ENCODE data around the gene SLC25A12.

GRCh38 chr2:171741189-171741588 lies 152.9 kb downstream of the SLC25A12 start:
- TF ChIP-seq CTCF (IDR thresholded peaks at IDR 0.05) (no peak), POLR2A (IDR thresholded peaks at IDR 0.05) (no peak), POLR2AphosphoS5 (IDR thresholded peaks at IDR 0.05) (no peak), EP300 (IDR thresholded peaks at IDR 0.05) (no peak)

Measured in suprapubic skin (tissue), 4 donors.